ENCODE measurements around the gene PAIP2. TPM values are rescaled to one million over a fixed set of nuclear protein-coding genes. Genes with fewer than 3 reads are reported as not detected.

Gene PAIP2
- total and polyA plus RNA-seq, 8 donors: 12.7 to 104 (median 60.2) TPM

DNA sequence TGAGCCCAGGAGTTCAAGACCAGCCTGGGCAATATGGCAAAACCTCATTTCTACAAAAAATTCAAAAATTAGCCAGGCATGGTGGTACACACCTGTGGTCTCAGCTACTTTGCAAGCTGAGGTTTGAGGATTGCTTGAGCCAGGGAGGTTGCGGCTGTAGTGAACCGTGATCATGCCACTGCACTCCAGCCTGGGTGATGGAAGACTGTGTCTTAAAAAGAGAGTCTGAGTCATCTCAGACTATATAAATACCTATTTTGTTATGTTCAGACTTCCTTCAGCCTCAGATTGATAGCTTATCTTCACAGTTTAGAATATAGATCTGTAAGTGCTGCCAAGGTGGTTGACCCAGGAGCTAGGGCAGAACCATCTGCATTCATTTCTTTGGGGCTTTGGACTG lies 1.6 kb upstream of the PAIP2 start:
- Histone ChIP-seq H3K4me3 (no peak overlapping the region), H3K27ac (no peak overlapping the region), H3K9me3 (no peaks in the 10 kb centered on the region), H3K4me1 (peaks cover 31 to 49% (median 42%) of the 10 kb centered on the region in 4 donors), H3K36me3 (peaks cover 0 to 2% (median under 1%) of the 10 kb centered on the region in 4 donors), H3K27me3 (no peaks in the 10 kb centered on the region)
- intact Hi-C loops (cut with DNase I; ENCODE audit: low total_unique reads): loop anchor here (10.0 kb wide), 1 partner anchor 45 kb away; the partner anchor contains the start of gene MATR3
- no peak for DNase-seq
- 57 to 72% (median 60%) methylated on average over 2 of the region's 2 CpGs for WGBS, 5 donors
- TF ChIP-seq POLR2A (IDR thresholded peaks at IDR 0.05) (no peak), CTCF (IDR thresholded peaks at IDR 0.05) (no peak), EP300 (IDR thresholded peaks at IDR 0.05) (no peak), POLR2AphosphoS5 (IDR thresholded peaks at IDR 0.05) (no peak)

DNA sequence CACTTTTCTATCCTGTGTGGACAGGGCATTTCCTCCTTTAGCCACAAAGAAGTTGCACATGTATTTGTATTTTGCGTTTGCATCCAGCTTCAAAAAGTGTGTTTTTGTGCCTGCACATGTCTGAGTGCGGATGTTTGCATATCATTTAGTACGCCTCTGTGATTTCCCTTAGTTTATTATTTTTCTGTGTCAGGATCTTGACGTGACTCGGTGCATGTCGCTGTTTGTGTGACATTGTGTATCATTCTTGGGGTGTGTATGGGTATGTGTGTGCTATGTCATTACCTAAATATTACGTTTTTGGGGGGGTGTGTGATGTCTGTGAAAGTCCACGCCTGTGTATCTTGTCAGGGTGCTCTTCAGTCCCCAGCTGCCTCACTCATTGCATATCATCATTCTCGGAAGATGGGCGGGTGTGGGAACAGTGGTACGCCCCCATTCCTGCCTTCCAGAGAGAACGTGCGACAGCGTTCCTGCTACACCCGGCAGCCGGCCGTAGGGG lies 416 bp upstream of the PAIP2 start:
- intact Hi-C loops (cut with DNase I; ENCODE audit: low total_unique reads): loop anchor here (10.0 kb wide), 1 partner anchor 46 kb away; the partner anchor contains the start of gene MATR3
- H3K36me3 ChIP-seq: peaks cover 0 to 6% (median 3%) of the 10 kb centered on the region in 4 donors
- TF ChIP-seq POLR2A (IDR thresholded peaks at IDR 0.05) (no peak), CTCF (IDR thresholded peaks at IDR 0.05) (no peak)
- no peaks in the 10 kb centered on the region for H3K27me3 ChIP-seq
- peaks cover 31 to 52% (median 46%) of the 10 kb centered on the region in 4 donors for H3K4me1 ChIP-seq
- no peak for DNase-seq
- H3K27ac ChIP-seq: peak overlapping the region in 4 of 5 donors; percentile 93 to 99 (median 98)
- peak overlapping the region; percentile 75 to 98 (median 87) for H3K4me3 ChIP-seq
- WGBS, 5 donors: 1 to 4% (median 2%) methylated on average over 8 to 17 of the region's 17 CpGs
- H3K9me3 ChIP-seq: no peaks in the 10 kb centered on the region

GRCh38 chr5:139342423-139342723 lies 719 bp downstream of the PAIP2 start:
- H3K9me3 ChIP-seq: no peaks in the 10 kb centered on the region
- TF ChIP-seq POLR2AphosphoS5 (IDR thresholded peaks at IDR 0.05) (no peak), POLR2A (IDR thresholded peaks at IDR 0.05) (no peak), CTCF (IDR thresholded peaks at IDR 0.05) (no peak), EP300 (IDR thresholded peaks at IDR 0.05) (no peak)
- peaks cover 0 to 13% (median 4%) of the 10 kb centered on the region in 4 donors for H3K36me3 ChIP-seq
- H3K4me1 ChIP-seq: peaks cover 31 to 59% (median 47%) of the 10 kb centered on the region in 4 donors
- DNase-seq: no peak
- peak overlapping the region; percentile 75 to 98 (median 87) for H3K4me3 ChIP-seq
- WGBS, 5 donors: 0% methylated on average over 16 of the region's 16 CpGs
- intact Hi-C loops (cut with DNase I; ENCODE audit: low total_unique reads): loop anchor here (10.0 kb wide), 1 partner anchor 48 kb away; the partner anchor contains the start of gene MATR3
- peak overlapping the region; percentile 89 to 99 (median 97) for H3K27ac ChIP-seq
- H3K27me3 ChIP-seq: no peaks in the 10 kb centered on the region

- TF ChIP-seq CTCF (IDR thresholded peaks at IDR 0.05): no peak
- TF ChIP-seq EP300 (IDR thresholded peaks at IDR 0.05): no peak
- TF ChIP-seq POLR2A (IDR thresholded peaks at IDR 0.05): no peak
- 71 to 81% (median 72%) methylated on average over 9 of the region's 9 CpGs for WGBS, 5 donors
- DNase-seq: no peak
- peaks cover 31 to 70% (median 55%) of the 10 kb centered on the region in 4 donors for H3K4me1 ChIP-seq
- H3K36me3 ChIP-seq: peaks cover 0 to 15% (median 5%) of the 10 kb centered on the region in 4 donors
- no peaks in the 10 kb centered on the region for H3K9me3 ChIP-seq
- no peaks in the 10 kb centered on the region for H3K27me3 ChIP-seq
- H3K4me3 ChIP-seq: peak overlapping the region in 3 of 4 donors; percentile 75 to 89 (median 85)
- no peak overlapping the region for H3K27ac ChIP-seq
- intact Hi-C loops (cut with DNase I; ENCODE audit: low total_unique reads): loop anchor here (10.0 kb wide), 1 partner anchor 49 kb away; the partner anchor contains the start of gene MATR3
Observed at GRCh38 chr5:139343476-139343875, 1.8 kb downstream of the PAIP2 start.
